ENCODE results near the gene UGT1A10. TPM values are rescaled to one million over a fixed set of nuclear protein-coding genes. Genes with fewer than 3 reads are reported as not detected.

Gene UGT1A10
- total RNA-seq, 1 experiment from 2014 or later, result not detected

DNA sequence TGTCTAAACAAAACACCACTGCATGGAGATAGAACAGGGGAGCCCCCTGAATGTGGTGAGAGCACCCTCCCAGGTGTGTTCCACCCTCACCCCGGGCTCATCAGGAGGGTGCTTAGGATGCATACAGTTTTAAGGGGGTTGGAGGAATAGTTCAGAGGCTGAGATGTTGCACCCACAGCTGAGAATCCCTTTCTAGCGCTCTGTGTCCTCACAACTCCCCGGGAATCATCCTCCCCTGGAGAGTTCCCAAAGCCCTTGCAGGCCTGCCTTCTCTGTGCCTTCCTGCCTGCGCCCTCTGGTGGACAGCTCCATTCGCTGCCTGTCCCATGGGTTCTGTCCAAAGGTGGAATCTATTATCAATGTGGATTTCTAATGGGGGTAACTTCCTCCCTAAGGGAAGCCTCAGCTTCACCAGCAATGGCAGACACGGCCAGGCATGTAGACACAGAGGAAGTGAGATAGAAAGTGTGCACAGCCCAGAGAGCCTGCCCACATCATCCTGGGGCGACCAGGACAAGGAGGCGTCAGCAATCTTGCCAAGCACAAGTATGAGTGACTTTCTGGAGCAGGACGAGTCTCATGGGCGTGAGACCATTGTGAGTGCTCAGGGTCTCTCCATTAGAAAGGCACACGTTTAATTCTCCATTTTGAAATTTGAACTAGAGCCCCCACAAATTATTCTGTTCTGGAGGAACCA lies 75.2 kb downstream of the UGT1A10 start:
- no peaks in the 10 kb centered on the region for H3K9me3 ChIP-seq (ENCODE audit: control insufficient read depth in 1 of 2, insufficient read depth in 1 of 2, low read depth in 1 of 2, low read length in 2 of 2)
- H4K20me1 ChIP-seq (ENCODE audit: insufficient read depth), result no peaks in the 10 kb centered on the region
- CTCF ChIA-PET, result interaction anchor here (1.1 to 1.4 kb wide), 4 partner anchors 17 to 305 kb away, joined by 3 to 5 read pairs (median 3); partner anchors contain the start of gene UGT1A3
- intact Hi-C loops (cut with micrococcal nuclease), result loop anchor here (1.0 kb wide), 1 partner anchor 307 kb away; no protein-coding TSS in a partner anchor
- RAD21 ChIA-PET (ENCODE audit: low non-redundant PET in 1 of 2, low total read pairs in 2 of 2, uncharacterized antibody in 2 of 2, unreplicated experiment in 2 of 2), result no interaction called here
- peak; percentile 86 for TF ChIP-seq RAD21 (IDR thresholded peaks at IDR 0.05; ENCODE audit: low read depth)
- TF ChIP-seq, protein P1, sequence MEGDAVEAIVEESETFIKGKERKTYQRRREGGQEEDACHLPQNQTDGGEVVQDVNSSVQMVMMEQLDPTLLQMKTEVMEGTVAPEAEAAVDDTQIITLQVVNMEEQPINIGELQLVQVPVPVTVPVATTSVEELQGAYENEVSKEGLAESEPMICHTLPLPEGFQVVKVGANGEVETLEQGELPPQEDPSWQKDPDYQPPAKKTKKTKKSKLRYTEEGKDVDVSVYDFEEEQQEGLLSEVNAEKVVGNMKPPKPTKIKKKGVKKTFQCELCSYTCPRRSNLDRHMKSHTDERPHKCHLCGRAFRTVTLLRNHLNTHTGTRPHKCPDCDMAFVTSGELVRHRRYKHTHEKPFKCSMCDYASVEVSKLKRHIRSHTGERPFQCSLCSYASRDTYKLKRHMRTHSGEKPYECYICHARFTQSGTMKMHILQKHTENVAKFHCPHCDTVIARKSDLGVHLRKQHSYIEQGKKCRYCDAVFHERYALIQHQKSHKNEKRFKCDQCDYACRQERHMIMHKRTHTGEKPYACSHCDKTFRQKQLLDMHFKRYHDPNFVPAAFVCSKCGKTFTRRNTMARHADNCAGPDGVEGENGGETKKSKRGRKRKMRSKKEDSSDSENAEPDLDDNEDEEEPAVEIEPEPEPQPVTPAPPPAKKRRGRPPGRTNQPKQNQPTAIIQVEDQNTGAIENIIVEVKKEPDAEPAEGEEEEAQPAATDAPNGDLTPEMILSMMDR (IDR thresholded peaks at IDR 0.05 in 2 of 3, conservative IDR thresholded peaks at IDR 0.05 in 1 of 3; ENCODE audit: borderline replicate concordance in 1 of 3, insufficient read depth in 1 of 3, low read depth in 2 of 3, low read length in 2 of 3), result peak; percentile 61 to 97 (median 96); a peak in 5 of 6 replicates
- peak; percentile 16 for TF ChIP-seq YY1 (IDR thresholded peaks at IDR 0.05; ENCODE audit: extremely low read depth, insufficient replicate concordance, low read depth, low read length)
- no peak for TF ChIP-seq JUND (IDR thresholded peaks at IDR 0.05)
- no TSS peak for BruUV-seq (replicated peaks)
- H3K4me2 ChIP-seq (ENCODE audit: low read length), result no peak overlapping the region
- peak overlapping the region; percentile 52 for H2AFZ ChIP-seq (ENCODE audit: low read depth, low read length, poor library complexity, severe bottlenecking)
- H3K4me3 ChIP-seq (replicated peaks in 1 of 2; ENCODE audit: low read depth in 1 of 2, low read length in 2 of 2), result no peak overlapping the region
- H3K36me3 ChIP-seq (ENCODE audit: control insufficient read depth in 1 of 2, insufficient read depth in 2 of 2, low read length in 2 of 2), result no peaks in the 10 kb centered on the region
- DNase-seq (ENCODE audit: low read depth, low spot score), result peak; percentile 47
- ATAC-seq, result peak; percentile 98
- POLR2A ChIA-PET, result no interaction called here
- no peak overlapping the region for H3K9ac ChIP-seq (ENCODE audit: low read length)
- H3K4me1 ChIP-seq (ENCODE audit: control insufficient read depth in 1 of 2, insufficient read depth in 2 of 2, low read length in 2 of 2), result no peaks in the 10 kb centered on the region
- peaks cover 11% of the 10 kb centered on the region; the same call in 1 of the 2 replicates for H3K27me3 ChIP-seq (ENCODE audit: insufficient read depth, low read length)
- no peaks in the 10 kb centered on the region for H3K9me2 ChIP-seq (ENCODE audit: insufficient read depth)
- no peak overlapping the region for H3K27ac ChIP-seq (ENCODE audit: low read depth, low read length)
- H3K79me2 ChIP-seq (ENCODE audit: insufficient read depth, low read length), result no peaks in the 10 kb centered on the region

DNA sequence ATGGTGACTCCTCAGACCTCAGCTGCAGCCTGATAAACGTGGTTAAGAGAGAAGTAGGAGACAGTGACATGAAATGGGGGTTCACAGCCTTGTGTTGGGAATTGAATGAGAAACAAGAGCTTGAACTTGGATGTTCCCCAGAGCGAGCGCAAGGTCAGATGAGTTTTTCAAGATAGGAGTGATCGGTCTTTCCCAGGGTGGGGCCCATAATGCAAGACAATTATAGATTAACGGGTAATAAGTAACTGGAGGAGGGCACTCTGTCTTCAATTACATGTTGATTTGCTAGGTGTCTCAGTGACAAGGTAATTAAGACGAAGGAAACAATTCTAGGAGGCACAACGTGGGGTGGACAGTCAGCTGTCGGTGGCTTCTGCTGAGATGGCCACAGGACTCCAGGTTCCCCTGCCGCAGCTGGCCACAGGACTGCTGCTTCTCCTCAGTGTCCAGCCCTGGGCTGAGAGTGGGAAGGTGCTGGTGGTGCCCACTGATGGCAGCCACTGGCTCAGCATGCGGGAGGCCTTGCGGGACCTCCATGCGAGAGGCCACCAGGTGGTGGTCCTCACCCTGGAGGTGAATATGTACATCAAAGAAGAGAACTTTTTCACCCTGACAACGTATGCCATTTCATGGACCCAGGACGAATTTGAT lies 76.5 kb downstream of the UGT1A10 start, which contains the start of gene UGT1A5:
Gene UGT1A5, plus strand, starts transcription at position 297 of the 651 bp plus-strand sequence. Its CDS starts 85 bp downstream, at position 382.
- Histone ChIP-seq H3K79me2 (ENCODE audit: insufficient read depth, low read length) (no peaks in the 10 kb centered on the region), H3K36me3 (ENCODE audit: control insufficient read depth in 1 of 2, insufficient read depth in 2 of 2, low read length in 2 of 2) (no peaks in the 10 kb centered on the region), H3K9me3 (ENCODE audit: control insufficient read depth in 1 of 2, insufficient read depth in 1 of 2, low read depth in 1 of 2, low read length in 2 of 2) (no peaks in the 10 kb centered on the region), H3K9me2 (ENCODE audit: insufficient read depth) (no peaks in the 10 kb centered on the region), H3K27me3 (ENCODE audit: insufficient read depth, low read length) (peaks cover 11% of the 10 kb centered on the region; the same call in 1 of the 2 replicates), H3K4me3 (replicated peaks in 1 of 2; ENCODE audit: low read depth in 1 of 2, low read length in 2 of 2) (no peak within 1 kb of the TSS), H4K20me1 (ENCODE audit: insufficient read depth) (no peaks in the 10 kb centered on the region), H3K27ac (ENCODE audit: low read depth, low read length) (no peak within 1 kb of the TSS), H3K4me1 (ENCODE audit: control insufficient read depth in 1 of 2, insufficient read depth in 2 of 2, low read length in 2 of 2) (no peaks in the 10 kb centered on the region), H3K4me2 (ENCODE audit: low read length) (no peak within 1 kb of the TSS), H3K9ac (ENCODE audit: low read length) (no peak within 1 kb of the TSS), H2AFZ (ENCODE audit: low read depth, low read length, poor library complexity, severe bottlenecking) (peak within 1 kb of the TSS; percentile 52)
- ATAC-seq (no peak), DNase-seq (ENCODE audit: low read depth, low spot score) (no peak)
- ChIA-PET RAD21 (ENCODE audit: low non-redundant PET in 1 of 2, low total read pairs in 2 of 2, uncharacterized antibody in 2 of 2, unreplicated experiment in 2 of 2) (no interaction called here), POLR2A (no interaction called here), CTCF (interaction anchor here (1.1 kb wide), 1 partner anchor 16 kb away, joined by 3 read pairs; the partner anchor contains the start of gene UGT1A3)
- intact Hi-C loops (cut with micrococcal nuclease), result no loop called here
- no TSS peak for BruUV-seq (replicated peaks)
- no peak for TF ChIP-seq POLR2AphosphoS5 (IDR thresholded peaks at IDR 0.05; ENCODE audit: low read depth, low read length)
- no peak for TF ChIP-seq ATF3 (IDR thresholded peaks at IDR 0.05)
- TF ChIP-seq TCF7L2 (IDR thresholded peaks at IDR 0.05; ENCODE audit: borderline replicate concordance, extremely low read depth, insufficient read depth, insufficient read length), result no peak
- no peak for TF ChIP-seq EZH2 (IDR thresholded peaks at IDR 0.05)
- no peak for TF ChIP-seq SIN3A (IDR thresholded peaks at IDR 0.05; ENCODE audit: low read depth)
- TF ChIP-seq MAX (IDR thresholded peaks at IDR 0.05), result no peak
- no peak for TF ChIP-seq EGR1 (IDR thresholded peaks at IDR 0.05; ENCODE audit: low read depth)
- TF ChIP-seq, protein P1 (IDR thresholded peaks at IDR 0.05 in 2 of 3, conservative IDR thresholded peaks at IDR 0.05 in 1 of 3; ENCODE audit: borderline replicate concordance in 1 of 3, insufficient read depth in 1 of 3, low read depth in 2 of 3, low read length in 2 of 3), result no peak
- TF ChIP-seq ELF1 (IDR thresholded peaks at IDR 0.05; ENCODE audit: borderline replicate concordance, low read depth), result no peak

All from HCT116 (cell line).